HepG2 (cell line): ENCODE results near the gene EMC1.

Experiments
- ATM ChIP-seq: fragments of 450-650 bp; IDR thresholded peaks from 2 replicates; pipeline ENCODE4 v1.7.1; 2017; ENCODE audit warnings: mild to moderate bottlenecking, borderline replicate concordance
- ATRX ChIP-seq: sonication (generic); formaldehyde crosslinking; IDR thresholded peaks from 2 replicates; pipeline ENCODE4 v1.4.0; 2020; ENCODE audit warnings: missing genetic modification reagents, borderline replicate concordance
- BRCA1 ChIP-seq: sonication (generic); formaldehyde crosslinking; IDR thresholded peaks from 2 replicates; pipeline ENCODE4 v1.4.0; 2020; ENCODE audit warnings: missing genetic modification reagents
- EZH2 ChIP-seq: conservative IDR thresholded peaks from 2 replicates; pipeline ENCODE4 v1.6.1; 2012; ENCODE audit warnings: mild to moderate bottlenecking, low read depth, low read length, moderate library complexity
- MAF1 ChIP-seq: sonication (generic); formaldehyde crosslinking; IDR thresholded peaks from 2 replicates; pipeline ENCODE4 v1.5.0; 2020; ENCODE audit warnings: missing genetic modification reagents, borderline replicate concordance
- POLR2A ChIP-seq, 2 experiments: IDR thresholded peaks; 2 replicates each; pipeline ENCODE4 v1.6.1; 2011; ENCODE audit warnings: low read depth in 2 of 2, low read length in 2 of 2, mild to moderate bottlenecking in 1 of 2, moderate library complexity in 1 of 2; ENCODE audit not compliant: insufficient read depth in 1 of 2
- ZBTB3 ChIP-seq: sonication (generic); formaldehyde crosslinking; IDR thresholded peaks from 2 replicates; pipeline ENCODE4 v1.4.0; 2020; ENCODE audit warnings: low read depth, mild to moderate bottlenecking, moderate library complexity, missing genetic modification reagents, borderline replicate concordance
- ZKSCAN8 ChIP-seq: IDR thresholded peaks from 2 replicates; pipeline ENCODE4 v1.6.1; 2016; ENCODE audit warnings: borderline replicate concordance, missing genetic modification reagents, missing compliant biosample characterization
- ZNF10 ChIP-seq: sonication (generic); formaldehyde crosslinking; IDR thresholded peaks from 2 replicates; pipeline ENCODE4 v1.4.0; 2020; ENCODE audit warnings: mild to moderate bottlenecking, low read depth, missing genetic modification reagents, borderline replicate concordance
- ZNF432 ChIP-seq: sonication (generic); formaldehyde crosslinking; IDR thresholded peaks from 2 replicates; pipeline ENCODE4 v1.5.0; 2020; ENCODE audit warnings: missing genetic modification reagents, mild to moderate bottlenecking, borderline replicate concordance
- TF ChIP-seq, protein P1 (sequence below): sonication (generic); formaldehyde crosslinking; IDR thresholded peaks from 2 replicates; pipeline ENCODE4 v1.5.1; 2020; ENCODE audit warnings: missing genetic modification reagents, mild to moderate bottlenecking, borderline replicate concordance
- TF ChIP-seq, protein P2 (sequence below): sonication (generic); formaldehyde crosslinking; IDR thresholded peaks from 2 replicates; pipeline ENCODE4 v1.5.1; 2020; ENCODE audit warnings: mild to moderate bottlenecking, missing genetic modification reagents, moderate library complexity
- TF ChIP-seq, protein P3 (sequence below): sonication (generic); formaldehyde crosslinking; IDR thresholded peaks from 2 replicates; pipeline ENCODE4 v1.5.0; 2020; ENCODE audit warnings: mild to moderate bottlenecking, missing genetic modification reagents, moderate library complexity
- TF ChIP-seq, protein P4 (sequence below): sonication (generic); formaldehyde crosslinking; IDR thresholded peaks from 2 replicates; pipeline ENCODE4 v1.8.1; 2023; ENCODE audit warnings: mild to moderate bottlenecking, missing genetic modification reagents

DNA sequence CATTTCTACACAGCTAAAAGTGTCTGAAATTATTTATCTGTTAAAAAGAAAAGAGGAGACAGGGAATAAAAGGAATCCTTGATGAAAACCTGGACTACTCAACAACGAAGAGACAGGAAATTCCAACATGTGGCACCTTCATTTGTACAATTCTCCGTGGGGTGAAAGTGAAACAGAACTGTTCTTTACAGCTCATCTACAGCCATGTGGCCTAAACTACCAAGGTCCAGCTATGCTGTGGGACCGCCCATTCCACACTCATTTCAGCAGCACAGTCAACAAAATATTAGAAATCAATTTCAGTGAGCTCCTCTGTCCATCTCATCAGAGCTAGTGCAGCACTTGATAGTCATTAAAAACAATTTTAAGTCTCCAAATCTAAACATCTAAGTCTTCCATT lies 85.3 kb downstream of the EMC1 start:
- TF ChIP-seq ZBTB3 (CRISPR knock-in tag) (no peak), POLR2A (IDR thresholded peaks at IDR 0.05; ENCODE audit: insufficient read depth in 1 of 2, low read depth in 2 of 2, low read length in 2 of 2) (no peak), ZNF10 (CRISPR knock-in tag) (no peak), BRCA1 (no peak), ZKSCAN8 (CRISPR knock-in tag) (no peak), MAF1 (no peak), ZNF432 (CRISPR knock-in tag) (no peak), ATRX (CRISPR knock-in tag) (no peak), ATM (no peak), EZH2 (no peak)
- TF ChIP-seq, protein P1, sequence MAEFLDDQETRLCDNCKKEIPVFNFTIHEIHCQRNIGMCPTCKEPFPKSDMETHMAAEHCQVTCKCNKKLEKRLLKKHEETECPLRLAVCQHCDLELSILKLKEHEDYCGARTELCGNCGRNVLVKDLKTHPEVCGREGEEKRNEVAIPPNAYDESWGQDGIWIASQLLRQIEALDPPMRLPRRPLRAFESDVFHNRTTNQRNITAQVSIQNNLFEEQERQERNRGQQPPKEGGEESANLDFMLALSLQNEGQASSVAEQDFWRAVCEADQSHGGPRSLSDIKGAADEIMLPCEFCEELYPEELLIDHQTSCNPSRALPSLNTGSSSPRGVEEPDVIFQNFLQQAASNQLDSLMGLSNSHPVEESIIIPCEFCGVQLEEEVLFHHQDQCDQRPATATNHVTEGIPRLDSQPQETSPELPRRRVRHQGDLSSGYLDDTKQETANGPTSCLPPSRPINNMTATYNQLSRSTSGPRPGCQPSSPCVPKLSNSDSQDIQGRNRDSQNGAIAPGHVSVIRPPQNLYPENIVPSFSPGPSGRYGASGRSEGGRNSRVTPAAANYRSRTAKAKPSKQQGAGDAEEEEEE (CRISPR knock-in tag), result no peak
- TF ChIP-seq, protein P2, sequence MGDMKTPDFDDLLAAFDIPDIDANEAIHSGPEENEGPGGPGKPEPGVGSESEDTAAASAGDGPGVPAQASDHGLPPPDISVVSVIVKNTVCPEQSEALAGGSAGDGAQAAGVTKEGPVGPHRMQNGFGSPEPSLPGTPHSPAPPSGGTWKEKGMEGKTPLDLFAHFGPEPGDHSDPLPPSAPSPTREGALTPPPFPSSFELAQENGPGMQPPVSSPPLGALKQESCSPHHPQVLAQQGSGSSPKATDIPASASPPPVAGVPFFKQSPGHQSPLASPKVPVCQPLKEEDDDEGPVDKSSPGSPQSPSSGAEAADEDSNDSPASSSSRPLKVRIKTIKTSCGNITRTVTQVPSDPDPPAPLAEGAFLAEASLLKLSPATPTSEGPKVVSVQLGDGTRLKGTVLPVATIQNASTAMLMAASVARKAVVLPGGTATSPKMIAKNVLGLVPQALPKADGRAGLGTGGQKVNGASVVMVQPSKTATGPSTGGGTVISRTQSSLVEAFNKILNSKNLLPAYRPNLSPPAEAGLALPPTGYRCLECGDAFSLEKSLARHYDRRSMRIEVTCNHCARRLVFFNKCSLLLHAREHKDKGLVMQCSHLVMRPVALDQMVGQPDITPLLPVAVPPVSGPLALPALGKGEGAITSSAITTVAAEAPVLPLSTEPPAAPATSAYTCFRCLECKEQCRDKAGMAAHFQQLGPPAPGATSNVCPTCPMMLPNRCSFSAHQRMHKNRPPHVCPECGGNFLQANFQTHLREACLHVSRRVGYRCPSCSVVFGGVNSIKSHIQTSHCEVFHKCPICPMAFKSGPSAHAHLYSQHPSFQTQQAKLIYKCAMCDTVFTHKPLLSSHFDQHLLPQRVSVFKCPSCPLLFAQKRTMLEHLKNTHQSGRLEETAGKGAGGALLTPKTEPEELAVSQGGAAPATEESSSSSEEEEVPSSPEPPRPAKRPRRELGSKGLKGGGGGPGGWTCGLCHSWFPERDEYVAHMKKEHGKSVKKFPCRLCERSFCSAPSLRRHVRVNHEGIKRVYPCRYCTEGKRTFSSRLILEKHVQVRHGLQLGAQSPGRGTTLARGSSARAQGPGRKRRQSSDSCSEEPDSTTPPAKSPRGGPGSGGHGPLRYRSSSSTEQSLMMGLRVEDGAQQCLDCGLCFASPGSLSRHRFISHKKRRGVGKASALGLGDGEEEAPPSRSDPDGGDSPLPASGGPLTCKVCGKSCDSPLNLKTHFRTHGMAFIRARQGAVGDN (CRISPR knock-in tag), result no peak
- TF ChIP-seq, protein P3, sequence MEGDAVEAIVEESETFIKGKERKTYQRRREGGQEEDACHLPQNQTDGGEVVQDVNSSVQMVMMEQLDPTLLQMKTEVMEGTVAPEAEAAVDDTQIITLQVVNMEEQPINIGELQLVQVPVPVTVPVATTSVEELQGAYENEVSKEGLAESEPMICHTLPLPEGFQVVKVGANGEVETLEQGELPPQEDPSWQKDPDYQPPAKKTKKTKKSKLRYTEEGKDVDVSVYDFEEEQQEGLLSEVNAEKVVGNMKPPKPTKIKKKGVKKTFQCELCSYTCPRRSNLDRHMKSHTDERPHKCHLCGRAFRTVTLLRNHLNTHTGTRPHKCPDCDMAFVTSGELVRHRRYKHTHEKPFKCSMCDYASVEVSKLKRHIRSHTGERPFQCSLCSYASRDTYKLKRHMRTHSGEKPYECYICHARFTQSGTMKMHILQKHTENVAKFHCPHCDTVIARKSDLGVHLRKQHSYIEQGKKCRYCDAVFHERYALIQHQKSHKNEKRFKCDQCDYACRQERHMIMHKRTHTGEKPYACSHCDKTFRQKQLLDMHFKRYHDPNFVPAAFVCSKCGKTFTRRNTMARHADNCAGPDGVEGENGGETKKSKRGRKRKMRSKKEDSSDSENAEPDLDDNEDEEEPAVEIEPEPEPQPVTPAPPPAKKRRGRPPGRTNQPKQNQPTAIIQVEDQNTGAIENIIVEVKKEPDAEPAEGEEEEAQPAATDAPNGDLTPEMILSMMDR, result no peak
- TF ChIP-seq, protein P4, sequence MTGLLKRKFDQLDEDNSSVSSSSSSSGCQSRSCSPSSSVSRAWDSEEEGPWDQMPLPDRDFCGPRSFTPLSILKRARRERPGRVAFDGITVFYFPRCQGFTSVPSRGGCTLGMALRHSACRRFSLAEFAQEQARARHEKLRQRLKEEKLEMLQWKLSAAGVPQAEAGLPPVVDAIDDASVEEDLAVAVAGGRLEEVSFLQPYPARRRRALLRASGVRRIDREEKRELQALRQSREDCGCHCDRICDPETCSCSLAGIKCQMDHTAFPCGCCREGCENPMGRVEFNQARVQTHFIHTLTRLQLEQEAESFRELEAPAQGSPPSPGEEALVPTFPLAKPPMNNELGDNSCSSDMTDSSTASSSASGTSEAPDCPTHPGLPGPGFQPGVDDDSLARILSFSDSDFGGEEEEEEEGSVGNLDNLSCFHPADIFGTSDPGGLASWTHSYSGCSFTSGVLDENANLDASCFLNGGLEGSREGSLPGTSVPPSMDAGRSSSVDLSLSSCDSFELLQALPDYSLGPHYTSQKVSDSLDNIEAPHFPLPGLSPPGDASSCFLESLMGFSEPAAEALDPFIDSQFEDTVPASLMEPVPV (CRISPR knock-in tag), result no peak
